GM20000 (cell line): Measurements from ENCODE around the gene TBR1.

Experiments
- DNase-seq: peaks from one replicate; pipeline ENCODE4 v3.0.0; 2012; ENCODE audit warnings: low spot score
- TF ChIP-seq, protein P1 (sequence below): IDR thresholded peaks from 2 replicates; pipeline ENCODE4 v1.5.1; 2012; ENCODE audit warnings: mild to moderate bottlenecking, control low read depth; ENCODE audit errors: extremely low read depth, missing control alignments

Gene TBR1

DNA sequence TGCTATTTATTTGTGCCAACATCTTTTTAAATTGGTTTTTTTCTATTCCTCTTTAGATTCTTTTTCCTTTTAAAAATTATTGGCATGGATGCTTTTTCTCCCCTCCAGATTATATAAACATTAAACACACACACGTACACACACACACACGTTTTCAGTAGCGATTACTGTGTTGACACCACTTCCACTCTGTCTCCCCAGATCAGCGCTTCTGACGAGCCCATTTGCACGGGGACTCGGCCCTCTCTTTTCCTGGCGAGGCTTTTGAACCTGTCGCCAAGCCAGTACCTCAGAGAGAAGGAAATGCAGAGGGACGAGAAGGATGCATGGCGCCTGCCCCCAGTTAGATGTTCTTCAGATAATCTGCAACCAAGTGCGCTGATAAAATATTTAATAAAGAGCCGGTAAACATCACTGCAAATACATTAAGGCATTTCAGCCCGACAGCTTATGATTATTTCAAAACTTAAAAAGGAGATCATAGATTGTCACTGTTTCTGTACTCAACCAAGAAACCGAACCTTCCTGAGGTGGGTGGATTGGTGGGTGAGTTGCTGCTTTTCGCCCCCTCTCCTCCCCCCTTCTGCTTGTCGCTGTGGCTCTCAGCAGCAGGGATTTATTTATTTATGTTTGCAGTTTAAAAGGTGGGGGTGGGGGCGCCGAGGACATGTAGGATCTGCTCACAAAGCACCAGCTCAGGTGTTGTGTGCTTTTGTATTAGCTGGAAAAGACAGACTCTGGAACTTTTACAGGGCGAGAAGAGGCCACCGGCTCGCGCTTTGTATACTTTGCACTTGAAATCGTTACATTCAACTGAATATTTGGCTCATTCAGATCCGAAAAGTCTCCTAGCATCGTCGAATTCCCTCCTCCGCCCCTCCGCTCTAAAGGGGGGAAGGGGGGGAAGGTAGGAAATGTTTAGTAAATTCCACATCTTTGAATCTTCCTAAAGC lies 787 bp upstream of the TBR1 start:
- DNase-seq: peak; percentile 45

DNA sequence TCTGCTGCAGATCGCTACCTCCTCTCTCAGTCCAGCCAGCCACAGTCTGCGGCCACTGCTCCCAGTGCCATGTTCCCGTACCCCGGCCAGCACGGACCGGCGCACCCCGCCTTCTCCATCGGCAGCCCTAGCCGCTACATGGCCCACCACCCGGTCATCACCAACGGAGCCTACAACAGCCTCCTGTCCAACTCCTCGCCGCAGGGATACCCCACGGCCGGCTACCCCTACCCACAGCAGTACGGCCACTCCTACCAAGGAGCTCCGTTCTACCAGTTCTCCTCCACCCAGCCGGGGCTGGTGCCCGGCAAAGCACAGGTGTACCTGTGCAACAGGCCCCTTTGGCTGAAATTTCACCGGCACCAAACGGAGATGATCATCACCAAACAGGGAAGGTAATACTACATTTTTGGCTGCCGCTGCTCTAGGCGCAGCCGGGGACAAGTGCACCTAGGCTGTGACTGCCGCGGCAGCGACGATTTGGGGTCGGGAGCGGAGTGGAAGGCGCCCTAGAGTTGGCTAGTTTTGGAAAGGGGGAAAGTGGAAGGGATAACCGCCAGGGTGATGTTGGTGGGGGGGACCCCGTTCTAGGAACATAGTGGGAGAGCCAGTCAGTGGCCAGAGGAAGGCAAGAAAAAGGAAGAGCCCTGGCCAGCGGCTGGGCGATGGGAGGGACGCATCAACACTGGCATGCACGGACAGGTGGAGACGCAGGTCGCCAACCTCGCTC lies 776 bp downstream of the TBR1 start:
- TF ChIP-seq, protein P1, sequence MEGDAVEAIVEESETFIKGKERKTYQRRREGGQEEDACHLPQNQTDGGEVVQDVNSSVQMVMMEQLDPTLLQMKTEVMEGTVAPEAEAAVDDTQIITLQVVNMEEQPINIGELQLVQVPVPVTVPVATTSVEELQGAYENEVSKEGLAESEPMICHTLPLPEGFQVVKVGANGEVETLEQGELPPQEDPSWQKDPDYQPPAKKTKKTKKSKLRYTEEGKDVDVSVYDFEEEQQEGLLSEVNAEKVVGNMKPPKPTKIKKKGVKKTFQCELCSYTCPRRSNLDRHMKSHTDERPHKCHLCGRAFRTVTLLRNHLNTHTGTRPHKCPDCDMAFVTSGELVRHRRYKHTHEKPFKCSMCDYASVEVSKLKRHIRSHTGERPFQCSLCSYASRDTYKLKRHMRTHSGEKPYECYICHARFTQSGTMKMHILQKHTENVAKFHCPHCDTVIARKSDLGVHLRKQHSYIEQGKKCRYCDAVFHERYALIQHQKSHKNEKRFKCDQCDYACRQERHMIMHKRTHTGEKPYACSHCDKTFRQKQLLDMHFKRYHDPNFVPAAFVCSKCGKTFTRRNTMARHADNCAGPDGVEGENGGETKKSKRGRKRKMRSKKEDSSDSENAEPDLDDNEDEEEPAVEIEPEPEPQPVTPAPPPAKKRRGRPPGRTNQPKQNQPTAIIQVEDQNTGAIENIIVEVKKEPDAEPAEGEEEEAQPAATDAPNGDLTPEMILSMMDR: no peak
- peak; percentile 29 for DNase-seq

More for the DNA sequence above, 787 bp upstream of the TBR1 start:
- TF ChIP-seq, protein P1: no peak

DNA sequence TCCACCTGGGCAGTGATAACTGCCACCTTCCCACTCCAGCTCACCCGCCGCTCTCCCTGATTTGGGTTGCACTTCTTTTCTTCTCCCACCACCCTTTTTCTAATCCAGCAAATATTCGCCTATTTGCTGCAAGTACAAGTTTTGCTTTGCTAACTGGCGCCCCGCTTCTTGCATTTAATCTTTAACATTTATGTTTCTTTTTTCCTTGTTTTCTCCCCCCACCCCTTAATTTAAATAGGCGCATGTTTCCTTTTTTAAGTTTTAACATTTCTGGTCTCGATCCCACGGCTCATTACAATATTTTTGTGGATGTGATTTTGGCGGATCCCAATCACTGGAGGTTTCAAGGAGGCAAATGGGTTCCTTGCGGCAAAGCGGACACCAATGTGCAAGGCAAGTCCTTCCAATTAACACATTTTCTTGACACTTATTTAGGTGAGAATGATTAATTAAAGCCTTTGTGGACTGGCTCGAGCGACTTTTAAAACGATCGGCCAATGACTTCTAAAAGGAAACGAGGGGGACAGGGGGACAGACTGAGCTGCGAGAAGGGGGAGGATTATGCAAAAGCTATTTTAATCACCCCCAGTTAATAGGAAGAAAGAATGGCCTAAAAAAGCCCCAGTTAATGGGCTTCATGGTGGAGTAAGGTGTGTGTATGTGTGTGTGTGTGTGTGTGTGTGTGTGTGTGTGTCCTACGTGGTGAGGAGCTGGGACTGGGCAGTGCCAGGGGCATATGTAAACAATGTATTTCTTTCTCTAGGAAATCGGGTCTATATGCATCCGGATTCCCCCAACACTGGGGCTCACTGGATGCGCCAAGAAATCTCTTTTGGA lies 1.6 kb downstream of the TBR1 start:
- DNase-seq: peak; percentile 13
- TF ChIP-seq, protein P1: no peak

DNA sequence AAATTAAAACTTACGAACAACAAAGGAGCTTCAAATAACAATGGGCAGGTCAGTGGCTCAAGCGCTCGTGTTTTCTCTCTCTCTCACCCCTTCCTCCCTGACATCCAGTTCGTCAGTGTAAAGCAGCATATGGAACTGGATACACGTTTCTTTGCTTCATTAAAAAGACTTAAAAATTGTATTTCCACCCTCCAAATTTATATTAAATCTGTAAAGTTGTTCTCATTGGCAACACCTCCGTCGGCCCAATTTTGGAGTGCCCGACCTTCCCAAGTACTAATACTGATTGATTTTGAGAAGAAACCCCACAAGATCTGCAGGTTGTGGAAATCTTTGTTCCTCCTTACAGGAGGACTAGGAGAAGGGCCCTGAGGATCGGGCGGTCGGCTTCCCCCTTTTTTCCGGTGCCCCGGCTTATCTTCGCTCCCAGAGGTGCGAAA lies 2.2 kb downstream of the TBR1 start:
- peak; percentile 17 for DNase-seq
- TF ChIP-seq, protein P1: no peak

DNA sequence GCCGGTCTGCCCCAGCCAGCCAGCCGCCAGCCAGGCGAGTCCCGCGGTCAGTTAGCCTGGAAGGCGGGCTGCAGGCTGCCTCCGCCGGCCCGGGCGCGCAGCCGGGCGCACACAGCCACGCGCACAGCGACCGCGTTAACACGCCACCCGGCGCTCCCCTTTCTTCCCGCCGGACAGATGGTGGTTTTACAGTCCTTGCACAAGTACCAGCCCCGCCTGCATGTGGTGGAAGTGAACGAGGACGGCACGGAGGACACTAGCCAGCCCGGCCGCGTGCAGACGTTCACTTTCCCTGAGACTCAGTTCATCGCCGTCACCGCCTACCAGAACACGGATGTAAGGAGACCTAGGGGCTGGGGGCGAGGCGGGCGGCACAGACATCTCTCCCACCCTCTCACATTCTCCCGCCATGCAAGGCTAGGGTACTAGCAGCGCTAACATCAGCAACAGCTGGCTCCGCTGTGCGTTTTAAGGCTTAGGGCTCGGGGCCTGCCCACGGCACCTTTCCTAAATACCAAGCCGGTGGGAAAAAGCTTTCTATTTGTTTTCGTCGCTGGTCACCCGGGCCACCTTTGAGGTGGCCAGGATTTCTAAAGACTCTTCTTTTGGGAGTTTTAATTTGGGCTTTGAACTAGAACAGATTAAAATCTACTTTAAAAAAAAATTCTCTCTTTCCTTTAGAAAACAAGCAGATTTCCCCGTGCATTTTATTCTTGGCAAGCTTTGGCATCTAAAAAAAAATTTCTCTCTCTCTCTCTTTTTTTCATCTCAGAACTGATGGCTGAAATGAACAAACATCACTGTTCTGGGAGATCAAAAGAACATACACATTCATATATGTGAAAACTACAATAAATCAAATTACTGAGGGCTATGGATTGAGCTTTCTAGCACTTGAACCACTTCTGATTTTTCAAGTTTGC lies 2.9 kb downstream of the TBR1 start:
- TF ChIP-seq, protein P1: no peak
- DNase-seq: peak; percentile 49

DNA sequence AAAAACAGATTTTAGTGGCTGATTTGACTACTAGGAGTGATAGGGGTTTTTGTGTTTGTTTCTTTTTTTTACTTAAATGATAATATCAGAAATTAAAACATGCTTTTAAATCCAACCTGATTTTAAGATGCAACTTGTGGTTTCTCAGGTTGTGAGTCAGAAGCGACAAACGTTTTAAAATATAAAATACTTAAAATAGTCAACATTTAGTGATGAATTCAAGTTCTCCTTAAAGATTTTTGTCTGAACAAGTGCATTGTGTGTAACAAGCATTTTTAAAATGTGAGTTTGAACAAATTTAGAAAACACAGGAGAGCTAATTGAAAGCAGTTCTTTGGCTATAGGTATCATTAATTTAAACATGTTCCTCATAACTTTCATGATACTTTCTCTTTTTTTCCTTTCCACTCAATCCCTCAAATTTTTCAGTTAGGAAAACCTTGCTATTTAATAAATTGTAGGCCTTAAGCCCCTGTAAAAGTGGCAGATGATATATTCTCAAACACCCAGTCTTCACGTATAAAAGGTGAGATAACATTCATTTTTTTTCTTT lies 3.6 kb downstream of the TBR1 start:
- TF ChIP-seq, protein P1: no peak
- DNase-seq: no peak
